K562 (cell line): ENCODE data around the gene EME1. TPM values are rescaled to one million over a fixed set of nuclear protein-coding genes. Genes with fewer than 3 reads are reported as not detected.

Experiments used
- ATAC-seq: fragments of 200-7000 bp; cut with Tn5 transposase; 3 replicates; pipeline ENCODE4 v1.9.1; 2020; ENCODE audit warnings: moderate library complexity
- BruUV-seq: library from RNA; stranded (reverse); fragments of 400-500 nt; replicated peaks from 2 replicates; lab custom pipeline; 2021; lab: Mats Ljungman, UMichigan
- CTCF ChIA-PET: fragments of 300-600 bp; formaldehyde crosslinking; extraction: SDS; loops from one replicate; lab custom pipeline; 2021; ENCODE audit warnings: low intra/inter-chr PET ratio; lab: Yijun Ruan, JAX
- POLR2A ChIA-PET: fragments of 300-600, 350-650 bp; sonication (Branson Sonifier 250); formaldehyde crosslinking; extraction: SDS; loops from one replicate; lab custom pipeline; 2021; ENCODE audit warnings: antibody characterized with exemption, inconsistent platforms; lab: Yijun Ruan, JAX
- DNase-seq, 4 experiments: peaks; one replicate each; pipeline versions ENCODE4 v3.0.0 to v3.0.0-alpha.2; 2011 to 2018; ENCODE audit warnings: low spot score in 3 of 4, mixed read lengths in 3 of 4; ENCODE audit errors: extremely low read depth in 1 of 4
- FAIRE-seq: peaks from 2 replicates; lab custom pipeline; 2011; peaks lifted over from hg19 to GRCh38; lab: Jason Lieb, UNC
- H2AFZ ChIP-seq: 2 replicates; pipeline ENCODE4 v1.6.0; 2011; ENCODE audit warnings: low read depth, low read length, control low read depth, inconsistent platforms
- H3K27ac ChIP-seq: fragments of 200-600 bp; 3 replicates; pipeline ENCODE4 v1.8.0; 2011; ENCODE audit warnings: low read depth, mild to moderate bottlenecking, control low read depth, inconsistent platforms, low read length, moderate library complexity, mixed read lengths; ENCODE audit errors: extremely low read depth
- H3K27me3 ChIP-seq, 2 experiments: fragments of 300-600 bp in 1 of 2; 2 replicates in 1 of 2; 3 replicates in 1 of 2; pipeline versions ENCODE4 v1.6.0 to v1.8.0; 2011; ENCODE audit warnings: inconsistent platforms in 2 of 2, low read length in 2 of 2, mild to moderate bottlenecking in 1 of 2, mixed read lengths in 1 of 2, moderate library complexity in 1 of 2; ENCODE audit not compliant: control insufficient read depth in 2 of 2, insufficient read depth in 2 of 2
- H3K36me3 ChIP-seq: fragments of 300-600 bp; 3 replicates; pipeline ENCODE4 v1.8.0; 2011; ENCODE audit warnings: mild to moderate bottlenecking, low read length, inconsistent platforms; ENCODE audit not compliant: control insufficient read depth, insufficient read depth
- H3K4me1 ChIP-seq, 2 experiments: fragments of 200-600 bp in 1 of 2; replicated peaks in 1 of 2; 2 replicates in 1 of 2; 3 replicates in 1 of 2; pipeline versions ENCODE4 v1.5.1 to v1.8.0; 2011; ENCODE audit warnings: inconsistent platforms in 2 of 2, low read length in 2 of 2, mild to moderate bottlenecking in 1 of 2, mixed read lengths in 1 of 2, moderate library complexity in 1 of 2; ENCODE audit not compliant: control insufficient read depth in 2 of 2, insufficient read depth in 2 of 2
- H3K4me2 ChIP-seq: 2 replicates; pipeline ENCODE4 v1.6.1; 2011; ENCODE audit warnings: low read length, control low read depth, inconsistent platforms, mixed read lengths; ENCODE audit not compliant: insufficient read depth
- H3K4me3 ChIP-seq: fragments of 200-600 bp; sonication (generic), shearing (Covaris generic); 2 replicates; pipeline ENCODE4 v1.5.1; 2016; ENCODE audit warnings: control low read depth, inconsistent platforms
- H3K79me2 ChIP-seq: fragments of 200-600 bp; 3 replicates; pipeline ENCODE4 v1.8.0; 2011; ENCODE audit warnings: low read length, inconsistent platforms; ENCODE audit not compliant: control insufficient read depth, insufficient read depth
- H3K9ac ChIP-seq, 2 experiments: 2 replicates each; pipeline versions ENCODE4 v1.6.0 to v1.6.1; 2011; ENCODE audit warnings: low read depth in 2 of 2, low read length in 2 of 2, control low read depth in 1 of 2, inconsistent platforms in 1 of 2, mild to moderate bottlenecking in 1 of 2, mixed read lengths in 1 of 2; ENCODE audit not compliant: insufficient read depth in 1 of 2
- H3K9me1 ChIP-seq: one replicate; pipeline ENCODE4 v1.6.0; 2011; ENCODE audit warnings: inconsistent platforms, mild to moderate bottlenecking, low read length, moderate library complexity; ENCODE audit not compliant: control insufficient read depth, insufficient read depth
- H3K9me3 ChIP-seq: replicated peaks from 2 replicates; pipeline ENCODE4 v1.5.1; 2011; ENCODE audit warnings: low read depth, low read length, inconsistent platforms; ENCODE audit not compliant: control insufficient read depth, insufficient read depth
- H4K20me1 ChIP-seq: replicated peaks from 2 replicates; pipeline ENCODE4 v1.6.1; 2011; ENCODE audit warnings: low read length, inconsistent platforms, mixed read lengths; ENCODE audit not compliant: control insufficient read depth, insufficient read depth
- FIP1L1 ChIP-seq: fragments of 200-400 bp; formaldehyde crosslinking; IDR thresholded peaks from 2 replicates; pipeline ENCODE4 v1.6.1; 2018; ENCODE audit warnings: mild to moderate bottlenecking, low read depth, low read length; ENCODE audit not compliant: poor library complexity, severe bottlenecking
- RBM25 ChIP-seq: fragments of 200-400 bp; formaldehyde crosslinking; IDR thresholded peaks from 2 replicates; pipeline ENCODE4 v1.6.1; 2018; ENCODE audit warnings: low read length, low read depth, moderate library complexity; ENCODE audit not compliant: severe bottlenecking
- SUPT5H ChIP-seq: fragments of 450-650 bp; IDR thresholded peaks from 2 replicates; pipeline ENCODE4 v1.6.1; 2016
- ZNF79 ChIP-seq: fragments of 250-450 bp; sonication (Bioruptor Pico); IDR thresholded peaks from 2 replicates; pipeline ENCODE4 v1.4.0; 2020; ENCODE audit warnings: low read depth, mild to moderate bottlenecking, moderate library complexity
- WGBS: fragments of 100-300 bp; shearing (Covaris generic); methylation state at CpG from one replicate; pipeline ENCODE4 v1.1.6; 2016; ENCODE audit warnings: low coverage, mixed read lengths; ENCODE audit not compliant: insufficient coverage; ENCODE audit errors: missing lambda C conversion rate; 5-methylcytosine and 5-hydroxymethylcytosine counted together
- in situ Hi-C: fragments of 300-500 bp; cut with MboI; formaldehyde crosslinking; loops from 4 replicates; pipeline ENCODE4 v1.15.0; 2018; ENCODE audit warnings: inconsistent platforms, mixed read lengths
- intact Hi-C: fragments of 100-400 bp; cut with micrococcal nuclease; formaldehyde crosslinking; loops from 2 replicates; pipeline ENCODE4 v1.14.2; 2022
- polyA plus RNA-seq, 8 experiments: library from polyadenylated mRNA; depleted of rRNA in 4 of 8; stranded (reverse) in 5 of 8; unstranded in 3 of 8; fragments of >200 nt; fragmentation: Nextera tagmentation in 2 of 8; fragmentation: Illumina TruSeq in 1 of 8; extraction: Ambion mirVana in 2 of 8; extraction: Trizol in 1 of 8; gene quantifications; 2 replicates each; pipeline versions ENCODE4 v1.2.1 to v1.2.3, GENCODE V29; 2011 to 2014; ENCODE audit warnings: inconsistent platforms in 1 of 8, missing spikeins in 1 of 8
- total RNA-seq, 7 experiments: library from RNA; depleted of rRNA in 6 of 7; stranded (reverse); fragments of >200 nt in 6 of 7; fragmentation: Illumina TruSeq in 2 of 7; extraction: Trizol in 2 of 7; gene quantifications; 2 replicates each; pipeline versions ENCODE4 v1.2.1 to v1.2.3, GENCODE V29; 2011 to 2021; ENCODE audit warnings: low replicate concordance in 1 of 7
- TF ChIP-seq, protein P1 (sequence below): fragments of 250-450 bp; sonication (Bioruptor Pico); IDR thresholded peaks from 2 replicates; pipeline ENCODE4 v1.5.0; 2021
- TF ChIP-seq, protein P2 (sequence below), 2 experiments: fragments of 250-450 bp in 1 of 2; fragments of 450-650 bp in 1 of 2; sonication (Bioruptor Pico) in 1 of 2; IDR thresholded peaks; 2 replicates each; pipeline versions ENCODE4 v1.6.1 to v1.8.0; 2016 to 2021; ENCODE audit warnings: mild to moderate bottlenecking in 2 of 2, moderate library complexity in 2 of 2, missing compliant biosample characterization in 1 of 2, missing genetic modification characterization in 1 of 2

Gene EME1
- total and polyA plus RNA-seq, 9 of the 15 experiments (the other 6 are each of a cell fraction or from before 2014, with no cell fraction given) = 14.6 to 44.1 (median 24.0) TPM

DNA sequence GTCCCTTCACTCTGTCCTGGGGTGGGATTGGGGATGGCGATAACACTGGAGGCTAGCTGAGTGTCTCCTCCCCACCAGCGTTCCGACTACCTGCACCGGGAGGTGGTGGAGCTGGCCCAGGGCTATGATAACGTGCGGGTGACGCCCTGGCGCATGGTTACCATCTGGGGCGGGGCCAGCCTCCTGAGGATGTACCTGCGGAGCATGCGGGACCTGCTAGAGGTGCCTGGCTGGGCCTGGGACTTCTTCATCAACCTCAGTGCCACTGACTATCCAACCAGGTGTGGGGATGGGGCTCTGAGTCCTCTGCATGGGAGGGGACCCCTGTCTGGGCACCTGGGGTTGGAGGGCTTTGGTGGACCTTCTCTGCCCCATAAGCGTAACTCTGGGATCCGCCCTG lies 18.3 kb upstream of the EME1 start (continued):
- TF ChIP-seq, protein P1, sequence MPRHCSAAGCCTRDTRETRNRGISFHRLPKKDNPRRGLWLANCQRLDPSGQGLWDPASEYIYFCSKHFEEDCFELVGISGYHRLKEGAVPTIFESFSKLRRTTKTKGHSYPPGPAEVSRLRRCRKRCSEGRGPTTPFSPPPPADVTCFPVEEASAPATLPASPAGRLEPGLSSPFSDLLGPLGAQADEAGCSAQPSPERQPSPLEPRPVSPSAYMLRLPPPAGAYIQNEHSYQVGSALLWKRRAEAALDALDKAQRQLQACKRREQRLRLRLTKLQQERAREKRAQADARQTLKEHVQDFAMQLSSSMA (CRISPR knock-in tag) = no peak
- TF ChIP-seq, protein P2, sequence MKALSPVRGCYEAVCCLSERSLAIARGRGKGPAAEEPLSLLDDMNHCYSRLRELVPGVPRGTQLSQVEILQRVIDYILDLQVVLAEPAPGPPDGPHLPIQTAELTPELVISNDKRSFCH (CRISPR knock-in tag; IDR thresholded peaks at IDR 0.05) = no peak
- TF ChIP-seq, protein P2 (tag; IDR thresholded peaks at IDR 0.05) = no peak
- no peak for TF ChIP-seq RBM25
- TF ChIP-seq, all 486 proteins: peak for 2

DNA sequence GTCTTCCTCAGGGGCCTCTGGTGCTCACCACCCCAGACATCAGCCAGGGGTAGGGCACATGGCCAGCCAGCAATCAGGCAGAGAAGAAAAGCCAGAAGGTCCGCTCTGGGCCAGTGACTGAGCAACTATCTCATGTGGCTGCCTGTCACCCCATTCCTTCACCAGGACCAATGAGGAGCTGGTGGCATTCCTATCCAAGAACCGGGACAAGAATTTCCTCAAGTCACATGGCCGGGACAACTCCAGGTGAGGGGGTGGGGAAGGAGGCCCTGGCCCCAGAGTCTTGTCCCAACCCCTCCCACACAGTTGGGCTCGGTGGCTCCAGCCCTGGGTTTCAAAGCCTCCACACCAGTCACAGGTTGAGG lies 17.7 kb upstream of the EME1 start:
- Histone ChIP-seq H3K4me2 (no peak overlapping the region), H3K9me3 (no peaks in the 10 kb centered on the region), H3K27me3 (no peaks in the 10 kb centered on the region; a peak in 1 of 5 replicates), H2AFZ (no peak overlapping the region), H3K36me3 (peaks cover 61% of the 10 kb centered on the region; the same call in 2 of the 3 replicates), H3K9me1 (no peaks in the 10 kb centered on the region), H3K4me1 (peaks cover 0 to 30% of the 10 kb centered on the region in 2 experiments; a peak in 1 of 5 replicates), H3K4me3 (no peak overlapping the region), H4K20me1 (no peaks in the 10 kb centered on the region; the same call in 1 of the 2 replicates), H3K9ac (no peak overlapping the region), H3K27ac (no peak overlapping the region), H3K79me2 (no peaks in the 10 kb centered on the region)
- ChIA-PET POLR2A (interaction anchor here (0.6 kb wide), 1 partner anchor 9 kb away, joined by 6 read pairs; no protein-coding TSS in a partner anchor), CTCF (no interaction called here)
- 74% methylated on average over 3 of the region's 4 CpGs for WGBS
- TF ChIP-seq FIP1L1 (no peak), ZNF79 (CRISPR knock-in tag) (no peak), SUPT5H (no peak)
- DNase-seq (no peak), FAIRE-seq (no peak), ATAC-seq (no peak)
- intact Hi-C loops = no loop called here
- no TSS peak for BruUV-seq
- in situ Hi-C loops = no loop called here
